ENCODE data around the gene CDH4. TPM values are rescaled to one million over a fixed set of nuclear protein-coding genes. Genes with fewer than 3 reads are reported as not detected.

The CDH4 gene
- total and polyA plus RNA-seq, 2 of the 8 experiments (the other 6 are each of a cell fraction or from before 2014, with no cell fraction given) = 4.3 to 7.9 TPM

DNA sequence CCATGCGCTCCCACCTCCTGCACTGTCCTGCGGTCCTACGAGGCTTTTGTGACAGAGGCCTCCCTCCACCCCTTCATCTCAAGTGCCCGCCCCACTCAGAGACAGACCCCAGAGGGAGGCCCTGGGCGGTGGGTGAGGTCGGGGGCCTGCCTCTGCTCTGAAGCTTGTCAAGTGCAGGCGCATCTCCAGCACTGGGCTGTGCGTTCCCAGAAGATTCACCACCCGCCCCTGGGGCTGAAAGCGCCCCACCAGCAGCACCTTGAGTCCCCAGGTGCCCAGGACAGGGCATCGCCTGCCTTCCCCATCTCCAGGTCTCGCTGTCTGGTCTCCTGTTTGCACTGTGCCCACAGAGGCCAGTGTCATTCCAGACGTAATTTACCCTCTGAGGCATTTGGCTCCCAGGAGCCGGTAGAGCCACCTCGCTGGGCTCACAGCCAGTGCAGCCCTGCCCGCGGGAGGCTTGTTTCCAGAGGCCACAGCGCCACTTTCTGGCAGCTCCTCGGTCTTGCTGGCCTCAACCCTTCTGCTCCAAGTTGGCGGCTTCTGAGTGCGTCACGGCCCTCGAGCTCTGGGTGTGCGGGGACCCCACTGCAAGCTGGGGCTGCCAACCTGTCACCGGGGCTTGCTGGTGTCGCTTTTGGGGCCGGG is 622.5 kb downstream of the CDH4 start (continued):
- TF ChIP-seq USF2 (IDR thresholded peaks at IDR 0.05; ENCODE audit: low read length) (peak; percentile 61; the same call in 1 of the 2 replicates), TCF12 (IDR thresholded peaks at IDR 0.05; ENCODE audit: low read depth, low read length) (no peak), CBX5 (IDR thresholded peaks at IDR 0.05; ENCODE audit: low read depth, low read length) (no peak), TBP (IDR thresholded peaks at IDR 0.05; ENCODE audit: low read depth, low read length) (0 out of 2 replicates have a peak, but pooled peaks have one; percentile 12), KDM1A (IDR thresholded peaks at IDR 0.05; ENCODE audit: borderline replicate concordance, low read length) (no peak), JUND (IDR thresholded peaks at IDR 0.05; ENCODE audit: low read length) (no peak), GABPA (IDR thresholded peaks at IDR 0.05; ENCODE audit: borderline replicate concordance, insufficient read depth, low read length) (peak; percentile 78; the same call in 1 of the 2 replicates), ASH2L (IDR thresholded peaks at IDR 0.05; ENCODE audit: low read length) (no peak)

Data from H1 (cell line).